ENCODE measurements around the gene LAIR1.

DNA sequence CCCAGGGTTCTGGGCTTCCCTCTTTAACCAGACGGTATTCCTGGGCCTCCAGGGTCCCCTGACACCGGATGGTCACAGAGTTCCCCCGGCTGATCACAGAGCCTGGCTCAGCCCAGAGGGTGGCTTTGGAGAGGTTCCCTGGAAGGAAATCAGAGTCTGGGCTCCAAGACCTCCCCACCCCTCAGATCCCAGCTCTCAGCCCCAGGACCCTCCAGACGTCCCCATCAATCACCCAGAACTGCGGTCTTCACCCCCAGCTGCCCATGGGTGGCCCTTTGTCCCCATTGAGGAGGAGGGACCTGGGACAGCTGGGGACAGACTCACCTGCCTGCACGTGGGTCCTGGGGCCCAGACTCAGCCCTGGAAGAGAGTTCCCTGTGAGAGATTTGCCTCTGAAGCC is 52.7 kb downstream of the LAIR1 start:
- no peak for TF ChIP-seq GATA2 (IDR thresholded peaks at IDR 0.05; ENCODE audit: low read depth, low read length)
- no peak for TF ChIP-seq GATA3 (IDR thresholded peaks at IDR 0.05; ENCODE audit: low read depth, low read length)

Data from SH-SY5Y (cell line).